ENCODE results near the gene PLXNA4. TPM values are rescaled to one million over a fixed set of nuclear protein-coding genes. Genes with fewer than 3 reads are reported as not detected.

The PLXNA4 gene
- total RNA-seq, 1 experiment from 2014 or later = 29.2 TPM

- DNase-seq (ENCODE audit: low read depth) = no peak
Measured at GRCh38 chr7:132099163-132099562, 477.1 kb downstream of the PLXNA4 start.

GRCh38 chr7:132098327-132098726 lies 477.9 kb downstream of the PLXNA4 start:
- DNase-seq (ENCODE audit: low read depth) = no peak

GRCh38 chr7:132097550-132098134 lies 478.6 kb downstream of the PLXNA4 start:
- DNase-seq (ENCODE audit: low read depth) = no peak

- no peak for DNase-seq (ENCODE audit: low read depth)
Measured at GRCh38 chr7:132095111-132095765, 481.0 kb downstream of the PLXNA4 start.

- no peak for DNase-seq (ENCODE audit: low read depth)
Measured at GRCh38 chr7:132092106-132092505, 484.2 kb downstream of the PLXNA4 start.

GRCh38 chr7:132091706-132092105 lies 484.6 kb downstream of the PLXNA4 start:
- no peak for DNase-seq (ENCODE audit: low read depth)

- peak; percentile 39 for DNase-seq (ENCODE audit: low read depth)
Measured at GRCh38 chr7:132090444-132090843, 485.8 kb downstream of the PLXNA4 start.

GRCh38 chr7:132089356-132089755 lies 486.9 kb downstream of the PLXNA4 start:
- DNase-seq (ENCODE audit: low read depth) = no peak

GRCh38 chr7:132087421-132087820 lies 488.8 kb downstream of the PLXNA4 start:
- DNase-seq (ENCODE audit: low read depth) = no peak

- peak; percentile 35 for DNase-seq (ENCODE audit: low read depth)
Measured at GRCh38 chr7:132084776-132085388, 491.4 kb downstream of the PLXNA4 start.

GRCh38 chr7:132083537-132084123 lies 492.6 kb downstream of the PLXNA4 start:
- DNase-seq (ENCODE audit: low read depth) = no peak

GRCh38 chr7:132083126-132083525 lies 493.1 kb downstream of the PLXNA4 start:
- no peak for DNase-seq (ENCODE audit: low read depth)

GRCh38 chr7:132082394-132082793 lies 493.9 kb downstream of the PLXNA4 start:
- no peak for DNase-seq (ENCODE audit: low read depth)

- no peak for DNase-seq (ENCODE audit: low read depth)
Measured at GRCh38 chr7:132081686-132082085, 494.6 kb downstream of the PLXNA4 start.

- DNase-seq (ENCODE audit: low read depth) = no peak
Measured at GRCh38 chr7:132080967-132081668, 495.2 kb downstream of the PLXNA4 start.

- DNase-seq (ENCODE audit: low read depth) = no peak
Measured at GRCh38 chr7:132080467-132080866, 495.8 kb downstream of the PLXNA4 start.

GRCh38 chr7:132078891-132079735 lies 497.2 kb downstream of the PLXNA4 start:
- no peak for DNase-seq (ENCODE audit: low read depth)

- no peak for DNase-seq (ENCODE audit: low read depth)
Measured at GRCh38 chr7:132077971-132078685, 498.1 kb downstream of the PLXNA4 start.

GRCh38 chr7:132076301-132077035 lies 499.8 kb downstream of the PLXNA4 start:
- DNase-seq (ENCODE audit: low read depth) = no peak

- no peak for DNase-seq (ENCODE audit: low read depth)
Measured at GRCh38 chr7:132075515-132075914, 500.8 kb downstream of the PLXNA4 start.

Measured in HT1080 (cell line).